ENCODE results near the gene AKT1. TPM values are rescaled to one million over a fixed set of nuclear protein-coding genes. Genes with fewer than 3 reads are reported as not detected.

The AKT1 gene
- total and polyA plus RNA-seq, 2 of the 4 experiments (the other 2 are of a cell fraction): 193 to 221 TPM

DNA sequence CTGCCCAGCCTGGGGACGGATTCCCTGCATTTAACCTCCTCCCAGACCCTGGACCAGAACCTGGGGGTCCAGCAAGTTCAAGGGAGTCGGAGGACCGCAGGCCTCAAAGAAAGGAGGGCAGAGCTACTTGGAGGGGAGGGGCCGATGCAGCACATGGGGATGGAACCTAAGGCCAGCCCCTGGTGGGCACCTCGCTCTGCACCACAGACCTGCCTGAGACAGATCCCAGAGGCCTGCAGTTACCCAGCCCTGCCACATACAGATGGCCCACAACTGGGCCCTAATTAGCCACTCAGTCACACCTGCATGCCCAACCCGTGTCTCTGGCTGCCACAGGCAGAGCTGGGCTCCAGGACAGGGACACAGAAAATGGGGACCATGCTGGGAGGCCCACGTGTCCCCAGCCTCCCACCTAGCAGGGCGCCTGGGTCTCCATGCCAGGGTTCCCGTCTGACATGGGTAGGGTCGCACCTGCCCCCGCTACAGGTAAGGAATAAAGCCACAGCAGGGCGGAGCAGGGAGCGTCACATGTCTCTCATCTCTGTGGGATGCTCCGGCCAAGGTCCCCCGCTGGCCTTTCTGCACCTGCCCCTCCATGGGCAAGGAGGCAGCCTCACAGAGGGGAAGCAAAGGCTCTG lies 16.7 kb downstream of the AKT1 start:
- H3K27ac ChIP-seq (ENCODE audit: insufficient read depth, low read length): no peak overlapping the region
- no peaks in the 10 kb centered on the region for H3K4me1 ChIP-seq (ENCODE audit: control insufficient read depth, insufficient read depth, low read length)
- no peak overlapping the region for H4K8ac ChIP-seq (ENCODE audit: low read depth in 2 of 2, low read length in 2 of 2)
- H3K4ac ChIP-seq (ENCODE audit: low read depth, low read length): no peak overlapping the region
- H2AK9ac ChIP-seq (replicated peaks; ENCODE audit: low read depth, low read length, poor library complexity): no peak overlapping the region
- no peak overlapping the region for H3K14ac ChIP-seq (replicated peaks; ENCODE audit: low read depth, low read length)
- in situ Hi-C loops (cut with MboI; ENCODE audit: low sequenced_read_pairs) (no loop called here), intact Hi-C loops (cut with micrococcal nuclease) (no loop called here), dilution Hi-C loops (cut with HindIII; ENCODE audit: low sequenced_read_pairs, unreplicated experiment) (no loop called here)
- H3K23ac ChIP-seq (ENCODE audit: low read depth, low read length): no peak overlapping the region
- H3K9ac ChIP-seq (ENCODE audit: low read depth, low read length): no peak overlapping the region
- no peak for ATAC-seq (ENCODE audit: low read depth)
- no peak overlapping the region for H3K4me2 ChIP-seq (ENCODE audit: low read depth, low read length)
- CTCF ChIA-PET: no interaction called here
- peaks cover 8 to 43% of the 10 kb centered on the region in 2 experiments for H3K79me1 ChIP-seq (ENCODE audit: low read depth in 1 of 2, low read length in 2 of 2)
- 81% methylated on average over 7 of the region's 15 CpGs; no CpG with 5 or more reads in 1 of the 2 experiments for WGBS, 2 experiments (ENCODE audit: extremely low coverage in 2 of 2, insufficient read length in 1 of 2)
- H2BK120ac ChIP-seq (ENCODE audit: low read depth, low read length): no peak overlapping the region
- no peak overlapping the region for H3K4me3 ChIP-seq (ENCODE audit: insufficient read depth, low read depth, low read length)
- H2AK5ac ChIP-seq (ENCODE audit: low read depth, low read length): no peak overlapping the region
- no peak for DNase-seq
- BruUV-seq (replicated peaks): no TSS peak
- H4K91ac ChIP-seq (ENCODE audit: insufficient read depth, low read depth, low read length): no peak overlapping the region
- peaks cover 47% of the 10 kb centered on the region for H4K20me1 ChIP-seq (ENCODE audit: insufficient read depth, low read length)
- TF ChIP-seq SMC3 (IDR thresholded peaks at IDR 0.05; ENCODE audit: low read depth, low read length): no peak
- TF ChIP-seq, protein P1, sequence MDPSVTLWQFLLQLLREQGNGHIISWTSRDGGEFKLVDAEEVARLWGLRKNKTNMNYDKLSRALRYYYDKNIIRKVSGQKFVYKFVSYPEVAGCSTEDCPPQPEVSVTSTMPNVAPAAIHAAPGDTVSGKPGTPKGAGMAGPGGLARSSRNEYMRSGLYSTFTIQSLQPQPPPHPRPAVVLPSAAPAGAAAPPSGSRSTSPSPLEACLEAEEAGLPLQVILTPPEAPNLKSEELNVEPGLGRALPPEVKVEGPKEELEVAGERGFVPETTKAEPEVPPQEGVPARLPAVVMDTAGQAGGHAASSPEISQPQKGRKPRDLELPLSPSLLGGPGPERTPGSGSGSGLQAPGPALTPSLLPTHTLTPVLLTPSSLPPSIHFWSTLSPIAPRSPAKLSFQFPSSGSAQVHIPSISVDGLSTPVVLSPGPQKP (IDR thresholded peaks at IDR 0.05; ENCODE audit: borderline replicate concordance, low read depth, low read length): no peak
- TF ChIP-seq, protein P2, sequence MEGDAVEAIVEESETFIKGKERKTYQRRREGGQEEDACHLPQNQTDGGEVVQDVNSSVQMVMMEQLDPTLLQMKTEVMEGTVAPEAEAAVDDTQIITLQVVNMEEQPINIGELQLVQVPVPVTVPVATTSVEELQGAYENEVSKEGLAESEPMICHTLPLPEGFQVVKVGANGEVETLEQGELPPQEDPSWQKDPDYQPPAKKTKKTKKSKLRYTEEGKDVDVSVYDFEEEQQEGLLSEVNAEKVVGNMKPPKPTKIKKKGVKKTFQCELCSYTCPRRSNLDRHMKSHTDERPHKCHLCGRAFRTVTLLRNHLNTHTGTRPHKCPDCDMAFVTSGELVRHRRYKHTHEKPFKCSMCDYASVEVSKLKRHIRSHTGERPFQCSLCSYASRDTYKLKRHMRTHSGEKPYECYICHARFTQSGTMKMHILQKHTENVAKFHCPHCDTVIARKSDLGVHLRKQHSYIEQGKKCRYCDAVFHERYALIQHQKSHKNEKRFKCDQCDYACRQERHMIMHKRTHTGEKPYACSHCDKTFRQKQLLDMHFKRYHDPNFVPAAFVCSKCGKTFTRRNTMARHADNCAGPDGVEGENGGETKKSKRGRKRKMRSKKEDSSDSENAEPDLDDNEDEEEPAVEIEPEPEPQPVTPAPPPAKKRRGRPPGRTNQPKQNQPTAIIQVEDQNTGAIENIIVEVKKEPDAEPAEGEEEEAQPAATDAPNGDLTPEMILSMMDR (conservative IDR thresholded peaks at IDR 0.05; ENCODE audit: low read depth, low read length): no peak
- TF ChIP-seq RFX5 (IDR thresholded peaks at IDR 0.05; ENCODE audit: low read depth, low read length): no peak
- no peak for TF ChIP-seq CEBPB (IDR thresholded peaks at IDR 0.05; ENCODE audit: low read depth, low read length)
- no peak for TF ChIP-seq BHLHE40 (IDR thresholded peaks at IDR 0.05; ENCODE audit: low read depth, low read length)
- no peak overlapping the region for H2AFZ ChIP-seq (replicated peaks; ENCODE audit: low read length, poor library complexity)
- no peaks in the 10 kb centered on the region for H3K9me1 ChIP-seq (ENCODE audit: insufficient read depth, low read length)
- peaks cover 43% of the 10 kb centered on the region for H3K36me3 ChIP-seq (ENCODE audit: control insufficient read depth, insufficient read depth, low read length)
- H2BK15ac ChIP-seq (ENCODE audit: low read depth, low read length): no peak overlapping the region
- POLR2A ChIA-PET (ENCODE audit: unreplicated experiment): no interaction called here
- H3K18ac ChIP-seq (ENCODE audit: low read depth, low read length): no peak overlapping the region
- H4K5ac ChIP-seq (ENCODE audit: low read depth, low read length): no peak overlapping the region
- no peaks in the 10 kb centered on the region for H3K9me3 ChIP-seq (ENCODE audit: control insufficient read depth, insufficient read depth, low read length)
- H2BK5ac ChIP-seq (ENCODE audit: low read depth, low read length, poor library complexity, severe bottlenecking): no peak overlapping the region
- H2BK20ac ChIP-seq (ENCODE audit: low read depth, low read length): no peak overlapping the region
- no peak overlapping the region for H3K56ac ChIP-seq (ENCODE audit: extremely low read depth, insufficient read depth, low read length)
- no peaks in the 10 kb centered on the region for H3K27me3 ChIP-seq (ENCODE audit: control insufficient read depth, insufficient read depth, low read length)
